Activated T-helper 17 cell treated with anti-CD3 and anti-CD28 coated beads, Interleukin-2, amount 50 U/mL, for 72 hours (primary cell): Measurements from ENCODE around the gene TMEM222. TPM values are rescaled to one million over a fixed set of nuclear protein-coding genes. Genes with fewer than 3 reads are reported as not detected.
"Not testable (repeated sequence)": the region's sequence is repeated elsewhere in the genome, so short reads cannot be mapped to it uniquely, and the experiment has no call there.

Experiments used
- ATAC-seq: fragments of 150-1000 bp; cut with Tn5 transposase; replicated peaks from 2 replicates; pipeline ENCODE4 v1.10.0; 2021; ENCODE audit warnings: mild to moderate bottlenecking, moderate library complexity
- H3K27ac Mint-ChIP-seq: one replicate; pipeline ENCODE4 v1.8.0; 2022; ENCODE audit warnings: mixed read lengths
- H3K27me3 Mint-ChIP-seq: one replicate; pipeline ENCODE4 v1.8.0; 2022; ENCODE audit warnings: mixed read lengths
- H3K36me3 Mint-ChIP-seq: one replicate; pipeline ENCODE4 v1.8.0; 2022; ENCODE audit warnings: low read depth, mild to moderate bottlenecking, mixed read lengths
- H3K4me1 Mint-ChIP-seq: one replicate; pipeline ENCODE4 v1.8.0; 2022; ENCODE audit warnings: mixed read lengths
- H3K4me3 Mint-ChIP-seq: one replicate; pipeline ENCODE4 v1.8.0; 2022; ENCODE audit warnings: mild to moderate bottlenecking, mixed read lengths
- H3K9me3 Mint-ChIP-seq: one replicate; pipeline ENCODE4 v1.8.0; 2022; ENCODE audit warnings: mixed read lengths
- total RNA-seq, 2 donors: library from RNA; stranded (reverse); gene quantifications; one replicate each; pipeline ENCODE4 v1.2.3, GENCODE V29; 2022

Gene TMEM222, protein sequence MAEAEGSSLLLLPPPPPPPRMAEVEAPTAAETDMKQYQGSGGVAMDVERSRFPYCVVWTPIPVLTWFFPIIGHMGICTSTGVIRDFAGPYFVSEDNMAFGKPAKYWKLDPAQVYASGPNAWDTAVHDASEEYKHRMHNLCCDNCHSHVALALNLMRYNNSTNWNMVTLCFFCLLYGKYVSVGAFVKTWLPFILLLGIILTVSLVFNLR
- total RNA-seq: 10 to 100 TPM; 29.0 to 39.6 TPM

DNA sequence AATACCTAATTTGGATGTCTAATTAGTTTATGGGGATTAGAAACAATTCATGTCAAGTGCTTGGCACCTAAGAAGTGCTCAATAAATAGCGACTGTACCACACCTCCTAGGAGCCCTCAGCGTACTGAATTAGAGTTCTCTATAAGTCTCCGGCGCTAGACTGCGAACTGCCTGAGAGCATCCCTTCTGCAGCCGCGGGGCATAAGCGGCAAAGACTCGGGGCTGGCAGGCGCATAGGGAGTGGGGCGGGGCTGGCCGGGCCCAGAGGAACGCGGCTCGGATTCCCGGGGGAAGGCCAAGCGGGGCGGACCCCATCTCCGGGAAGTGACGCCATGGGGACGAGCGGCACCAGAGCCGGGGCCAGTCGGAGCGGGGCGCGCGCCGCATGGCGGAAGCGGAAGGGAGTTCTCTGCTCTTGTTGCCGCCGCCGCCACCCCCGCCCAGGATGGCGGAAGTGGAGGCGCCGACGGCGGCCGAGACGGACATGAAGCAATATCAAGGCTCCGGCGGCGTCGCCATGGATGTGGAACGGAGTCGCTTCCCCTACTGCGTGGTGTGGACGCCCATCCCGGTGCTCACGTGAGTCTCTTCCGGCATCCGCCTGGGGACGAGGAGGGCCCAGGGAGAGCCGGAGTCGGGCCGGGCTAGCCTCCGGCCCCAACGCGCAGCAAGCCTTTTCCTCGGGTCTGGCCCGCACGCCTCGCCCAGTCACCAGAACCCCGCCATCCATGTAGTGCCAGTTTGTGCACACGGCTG is at the start of gene TMEM222:
TMEM222 (plus strand) TSS at position 351 of the 756 bp plus-strand sequence; CDS start at position 386, 35 bp downstream.
- peak within 1 kb of the TSS; percentile 92 for H3K27ac Mint-ChIP-seq
- H3K36me3 Mint-ChIP-seq: peaks cover 39% of the 10 kb centered on the region
- peaks cover 18% of the 10 kb centered on the region for H3K4me1 Mint-ChIP-seq
- no peaks in the 10 kb centered on the region for H3K9me3 Mint-ChIP-seq
- H3K4me3 Mint-ChIP-seq: peak within 1 kb of the TSS; percentile 91
- H3K27me3 Mint-ChIP-seq: peaks cover 8% of the 10 kb centered on the region
- ATAC-seq: peak; percentile 99

GRCh38 chr1:27274204-27274603 is 47.8 kb upstream of the TMEM222 start:
- H3K9me3 Mint-ChIP-seq: no peaks in the 10 kb centered on the region
- H3K27me3 Mint-ChIP-seq: no peaks in the 10 kb centered on the region
- peaks cover 28% of the 10 kb centered on the region for H3K36me3 Mint-ChIP-seq
- H3K27ac Mint-ChIP-seq: no peak overlapping the region
- H3K4me1 Mint-ChIP-seq: peaks cover 3% of the 10 kb centered on the region
- H3K4me3 Mint-ChIP-seq: no peak overlapping the region
- no peak for ATAC-seq

- Mint-ChIP-seq H3K27ac (no peak overlapping the region), H3K4me1 (no peaks in the 10 kb centered on the region), H3K27me3 (no peaks in the 10 kb centered on the region), H3K36me3 (peaks cover 25% of the 10 kb centered on the region), H3K4me3 (no peak overlapping the region), H3K9me3 (no peaks in the 10 kb centered on the region)
- ATAC-seq: no peak
Observed at GRCh38 chr1:27275696-27276095, 46.3 kb upstream of the TMEM222 start.

GRCh38 chr1:27284425-27285273 is 37.3 kb upstream of the TMEM222 start:
- Mint-ChIP-seq H3K36me3 (peaks cover 38% of the 10 kb centered on the region), H3K27me3 (no peaks in the 10 kb centered on the region), H3K27ac (no peak overlapping the region), H3K4me1 (no peaks in the 10 kb centered on the region), H3K9me3 (no peaks in the 10 kb centered on the region), H3K4me3 (no peak overlapping the region)
- peak; percentile 94 for ATAC-seq

- Mint-ChIP-seq H3K4me1 (no peaks in the 10 kb centered on the region), H3K36me3 (peaks cover 42% of the 10 kb centered on the region), H3K27ac (no peak overlapping the region), H3K9me3 (no peaks in the 10 kb centered on the region), H3K4me3 (no peak overlapping the region), H3K27me3 (no peaks in the 10 kb centered on the region)
- ATAC-seq: no peak
Observed at GRCh38 chr1:27285274-27285660, 36.7 kb upstream of the TMEM222 start.

DNA sequence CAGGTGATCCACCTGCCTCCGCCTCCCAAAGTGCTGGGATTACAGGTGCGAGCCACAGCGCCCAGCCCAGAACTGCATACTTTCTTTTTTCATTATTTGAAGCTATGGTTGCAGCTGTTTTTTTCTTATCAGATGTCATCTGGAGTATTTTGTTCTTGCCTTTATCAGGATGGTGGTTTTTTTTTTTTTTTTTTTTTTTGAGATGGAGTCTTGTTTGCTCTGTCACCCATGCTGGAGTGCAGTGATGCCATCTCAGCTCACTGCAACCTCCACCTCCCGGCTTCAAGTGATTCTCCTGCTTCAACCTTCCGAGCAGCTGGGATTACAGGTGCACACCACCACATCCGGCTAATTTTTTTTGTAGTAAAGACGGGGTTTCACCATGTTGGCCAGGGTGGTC is 36.1 kb upstream of the TMEM222 start:
- not testable (repeated sequence) for H3K4me1 Mint-ChIP-seq, ATAC-seq, H3K27me3 Mint-ChIP-seq, H3K4me3 Mint-ChIP-seq, H3K9me3 Mint-ChIP-seq, H3K27ac Mint-ChIP-seq
- H3K36me3 Mint-ChIP-seq: peaks cover 48% of the 10 kb centered on the region

GRCh38 chr1:27289125-27289524 is 32.8 kb upstream of the TMEM222 start:
- H3K27ac Mint-ChIP-seq, ATAC-seq, H3K4me3 Mint-ChIP-seq, H3K27me3 Mint-ChIP-seq, H3K9me3 Mint-ChIP-seq, H3K4me1 Mint-ChIP-seq: not testable (repeated sequence)
- peaks cover 53% of the 10 kb centered on the region for H3K36me3 Mint-ChIP-seq

- H3K36me3 Mint-ChIP-seq: peaks cover 56% of the 10 kb centered on the region
- H3K4me1 Mint-ChIP-seq: no peaks in the 10 kb centered on the region
- no peak overlapping the region for H3K27ac Mint-ChIP-seq
- no peak for ATAC-seq
- H3K4me3 Mint-ChIP-seq: no peak overlapping the region
- no peaks in the 10 kb centered on the region for H3K27me3 Mint-ChIP-seq
- no peaks in the 10 kb centered on the region for H3K9me3 Mint-ChIP-seq
Observed at GRCh38 chr1:27290581-27290980, 31.4 kb upstream of the TMEM222 start.

GRCh38 chr1:27292106-27292505 is 29.9 kb upstream of the TMEM222 start:
- Mint-ChIP-seq H3K4me1 (no peaks in the 10 kb centered on the region), H3K27ac (no peak overlapping the region), H3K9me3 (no peaks in the 10 kb centered on the region), H3K4me3 (no peak overlapping the region), H3K27me3 (no peaks in the 10 kb centered on the region), H3K36me3 (peaks cover 60% of the 10 kb centered on the region)
- ATAC-seq: no peak

- Mint-ChIP-seq H3K36me3 (peaks cover 59% of the 10 kb centered on the region), H3K4me3 (no peak overlapping the region), H3K27me3 (no peaks in the 10 kb centered on the region), H3K4me1 (no peaks in the 10 kb centered on the region), H3K9me3 (no peaks in the 10 kb centered on the region), H3K27ac (no peak overlapping the region)
- ATAC-seq: no peak
Observed at GRCh38 chr1:27293915-27294314, 28.0 kb upstream of the TMEM222 start.

GRCh38 chr1:27296773-27297291 is 25.1 kb upstream of the TMEM222 start:
- peak; percentile 67 for ATAC-seq
- Mint-ChIP-seq H3K9me3 (no peaks in the 10 kb centered on the region), H3K27me3 (no peaks in the 10 kb centered on the region), H3K27ac (no peak overlapping the region), H3K4me3 (no peak overlapping the region), H3K4me1 (no peaks in the 10 kb centered on the region), H3K36me3 (peaks cover 57% of the 10 kb centered on the region)

GRCh38 chr1:27297903-27298302 is 24.1 kb upstream of the TMEM222 start:
- no peak overlapping the region for H3K4me3 Mint-ChIP-seq
- peaks cover 49% of the 10 kb centered on the region for H3K36me3 Mint-ChIP-seq
- H3K9me3 Mint-ChIP-seq: no peaks in the 10 kb centered on the region
- no peak for ATAC-seq
- no peaks in the 10 kb centered on the region for H3K4me1 Mint-ChIP-seq
- H3K27ac Mint-ChIP-seq: no peak overlapping the region
- no peaks in the 10 kb centered on the region for H3K27me3 Mint-ChIP-seq

GRCh38 chr1:27298632-27299384 is 23.2 kb upstream of the TMEM222 start:
- no peak for ATAC-seq
- Mint-ChIP-seq H3K9me3 (no peaks in the 10 kb centered on the region), H3K36me3 (peaks cover 45% of the 10 kb centered on the region), H3K27me3 (no peaks in the 10 kb centered on the region), H3K4me3 (no peak overlapping the region), H3K4me1 (no peaks in the 10 kb centered on the region), H3K27ac (no peak overlapping the region)
